HepG2 (cell line): ENCODE data around the gene TSHZ1. TPM values are rescaled to one million over a fixed set of nuclear protein-coding genes. Genes with fewer than 3 reads are reported as not detected.

Source experiments
- ATAC-seq: fragments of 200-7000 bp; cut with Tn5 transposase; 3 replicates; pipeline ENCODE4 v1.9.1; 2020; ENCODE audit warnings: mild to moderate bottlenecking, moderate library complexity
- BruUV-seq: library from RNA; stranded (reverse); fragments of 400-500 nt; replicated peaks from 2 replicates; lab custom pipeline; 2021; lab: Mats Ljungman, UMichigan
- CTCF ChIA-PET: fragments of 300-600 bp; formaldehyde crosslinking; extraction: SDS; loops from one replicate; lab custom pipeline; 2021; ENCODE audit warnings: low total read pairs, inconsistent platforms, low intra/inter-chr PET ratio; lab: Yijun Ruan, JAX
- POLR2A ChIA-PET: fragments of 350-600 bp; sonication (Branson Sonifier 250); formaldehyde crosslinking; loops from one replicate; lab custom pipeline; 2020; ENCODE audit warnings: antibody characterized with exemption, inconsistent platforms; lab: Yijun Ruan, JAX
- DNase-seq: peaks from one replicate; pipeline ENCODE4 v3.0.0-alpha.2; 2015; ENCODE audit warnings: low spot score
- FAIRE-seq: peaks from 3 replicates; lab custom pipeline; 2011; peaks lifted over from hg19 to GRCh38; lab: Jason Lieb, UNC
- H2AFZ ChIP-seq: one replicate; pipeline ENCODE4 v1.6.1; 2011; ENCODE audit warnings: low read length, inconsistent platforms
- H3K27ac ChIP-seq: fragments of 300-600 bp; 3 replicates; pipeline ENCODE4 v1.8.0; 2011; ENCODE audit warnings: mixed run types, mild to moderate bottlenecking, mixed read lengths, low read length, inconsistent platforms; ENCODE audit not compliant: insufficient read depth; ENCODE audit errors: extremely low read length
- H3K27me3 ChIP-seq, 2 experiments: fragments of 200-600 bp in 1 of 2; 2 replicates in 1 of 2; 3 replicates in 1 of 2; pipeline versions ENCODE4 v1.6.0 to v1.8.0; 2011; ENCODE audit warnings: low read length in 2 of 2, mild to moderate bottlenecking in 2 of 2, moderate library complexity in 2 of 2, inconsistent platforms in 1 of 2; ENCODE audit not compliant: insufficient read depth in 2 of 2, control insufficient read depth in 1 of 2
- H3K36me3 ChIP-seq, 2 experiments: fragments of 200-600 bp in 1 of 2; replicated peaks in 1 of 2; 2 replicates in 1 of 2; 3 replicates in 1 of 2; pipeline versions ENCODE4 v1.5.1 to v1.8.0; 2011; ENCODE audit warnings: low read length in 2 of 2, inconsistent platforms in 1 of 2; ENCODE audit not compliant: insufficient read depth in 2 of 2, control insufficient read depth in 1 of 2
- H3K4me1 ChIP-seq: 2 replicates; pipeline ENCODE4 v1.5.1; 2012; ENCODE audit warnings: low read length, inconsistent platforms; ENCODE audit not compliant: insufficient read depth
- H3K4me2 ChIP-seq: 2 replicates; pipeline ENCODE4 v1.6.0; 2011; ENCODE audit warnings: low read depth, low read length, inconsistent platforms
- H3K4me3 ChIP-seq, 3 experiments: fragments of 200-600 bp in 1 of 3; sonication (generic), shearing (Covaris generic) in 1 of 3; replicated peaks in 1 of 3; 2 replicates each; pipeline ENCODE4 v1.5.1; 2011 to 2016; ENCODE audit warnings: low read length in 3 of 3, inconsistent platforms in 2 of 3, low read depth in 2 of 3, mild to moderate bottlenecking in 2 of 3, control low read depth in 1 of 3, mixed read lengths in 1 of 3; ENCODE audit not compliant: insufficient read depth in 1 of 3
- H3K79me2 ChIP-seq: one replicate; pipeline ENCODE4 v1.6.1; 2011; ENCODE audit warnings: low read length, inconsistent platforms; ENCODE audit not compliant: insufficient read depth
- H3K9ac ChIP-seq: 2 replicates; pipeline ENCODE4 v1.6.0; 2011; ENCODE audit warnings: mild to moderate bottlenecking, low read depth, low read length, inconsistent platforms; ENCODE audit not compliant: insufficient read depth
- H3K9me3 ChIP-seq: 2 replicates; pipeline ENCODE4 v1.5.1; 2012; ENCODE audit warnings: mild to moderate bottlenecking, low read length
- H4K20me1 ChIP-seq: 2 replicates; pipeline ENCODE4 v1.6.0; 2011; ENCODE audit warnings: inconsistent platforms, mild to moderate bottlenecking, low read length, moderate library complexity; ENCODE audit not compliant: insufficient read depth
- CAMTA2 ChIP-seq: sonication (generic); formaldehyde crosslinking; IDR thresholded peaks from 2 replicates; pipeline ENCODE4 v1.4.0; 2020; ENCODE audit warnings: mild to moderate bottlenecking, missing genetic modification reagents, borderline replicate concordance
- GABPB1 ChIP-seq: IDR thresholded peaks from 2 replicates; pipeline ENCODE4 v1.6.1; 2016; ENCODE audit warnings: mild to moderate bottlenecking, missing genetic modification reagents, moderate library complexity, missing compliant biosample characterization
- IRF1 ChIP-seq: sonication (generic); formaldehyde crosslinking; IDR thresholded peaks from 2 replicates; pipeline ENCODE4 v1.4.0; 2020; ENCODE audit warnings: low read depth, mild to moderate bottlenecking, missing genetic modification reagents
- LBX2 ChIP-seq: sonication (generic); formaldehyde crosslinking; IDR thresholded peaks from 2 replicates; pipeline ENCODE4 v1.5.0; 2020; ENCODE audit warnings: missing genetic modification reagents, mild to moderate bottlenecking, borderline replicate concordance
- MYC ChIP-seq: sonication (generic); formaldehyde crosslinking; IDR thresholded peaks from 2 replicates; pipeline ENCODE4 v1.9.0; 2021; ENCODE audit warnings: missing genetic modification reagents, borderline replicate concordance
- SOX6 ChIP-seq, 2 experiments: fragments of 450-650 bp in 1 of 2; sonication (generic) in 1 of 2; formaldehyde crosslinking in 1 of 2; IDR thresholded peaks; 2 replicates each; pipeline versions ENCODE4 v1.4.0 to v1.6.1; 2017 to 2020; ENCODE audit warnings: antibody characterized with exemption in 1 of 2, mild to moderate bottlenecking in 1 of 2, missing genetic modification reagents in 1 of 2
- TOE1 ChIP-seq: sonication (generic); formaldehyde crosslinking; IDR thresholded peaks from 2 replicates; pipeline ENCODE4 v1.4.0; 2020; ENCODE audit warnings: mild to moderate bottlenecking, missing genetic modification reagents
- ZNF318 ChIP-seq: sonication (generic); formaldehyde crosslinking; IDR thresholded peaks from 2 replicates; pipeline ENCODE4 v1.4.0; 2020; ENCODE audit warnings: mild to moderate bottlenecking, missing genetic modification reagents
- ZNF543 ChIP-seq: sonication (generic); formaldehyde crosslinking; IDR thresholded peaks from 2 replicates; pipeline ENCODE4 v1.4.0; 2020; ENCODE audit warnings: mild to moderate bottlenecking, missing genetic modification reagents
- ZNF616 ChIP-seq: sonication (generic); formaldehyde crosslinking; IDR thresholded peaks from 2 replicates; pipeline ENCODE4 v1.5.0; 2020; ENCODE audit warnings: low read depth, mild to moderate bottlenecking, missing genetic modification reagents
- ZNF775 ChIP-seq: sonication (generic); formaldehyde crosslinking; IDR thresholded peaks from 2 replicates; pipeline ENCODE4 v1.4.0; 2020; ENCODE audit warnings: missing genetic modification reagents, mild to moderate bottlenecking, moderate library complexity, borderline replicate concordance
- WGBS: methylation state at CpG from one replicate; pipeline ENCODE4 v1.1.6; 2017; ENCODE audit warnings: low lambda C conversion rate; 5-methylcytosine and 5-hydroxymethylcytosine counted together
- in situ Hi-C: cut with HindIII; loops from 2 replicates; pipeline ENCODE4 v1.10.0; 2017; ENCODE audit warnings: low pct_unique_long_range_greater_than_20kb; ENCODE audit not compliant: extremely low pct_ligation_motif_present
- intact Hi-C: fragments of 100-400 bp; cut with micrococcal nuclease; formaldehyde crosslinking; loops from one replicate; pipeline ENCODE4 v1.10.0; 2022; ENCODE audit not compliant: unreplicated experiment
- polyA plus RNA-seq, 8 experiments: library from polyadenylated mRNA; depleted of rRNA in 3 of 8; stranded (reverse) in 7 of 8; unstranded in 1 of 8; fragments of >200 nt; fragmentation: Illumina TruSeq in 4 of 8; extraction: Trizol in 4 of 8; gene quantifications; 2 replicates each; pipeline versions ENCODE4 v1.2.1 to v1.2.3, GENCODE V29; 2011 to 2016; ENCODE audit warnings: low read depth in 4 of 8, missing spikeins in 1 of 8, mixed read lengths in 1 of 8; ENCODE audit not compliant: insufficient read depth in 1 of 8
- total RNA-seq, 5 experiments: library from RNA; depleted of rRNA; stranded (reverse); fragments of >200 nt; fragmentation: Illumina TruSeq; extraction: Trizol; gene quantifications; 2 replicates each; pipeline ENCODE4 v1.2.3, GENCODE V29; 2016; ENCODE audit warnings: low read depth in 1 of 5
- TF ChIP-seq, protein P1 (sequence below): sonication (generic); formaldehyde crosslinking; IDR thresholded peaks from 2 replicates; pipeline ENCODE4 v1.4.0; 2020; ENCODE audit warnings: mild to moderate bottlenecking, missing genetic modification reagents, borderline replicate concordance

The TSHZ1 gene
- total and polyA plus RNA-seq, 2 of the 13 experiments (the other 11 are each of a cell fraction or from before 2014, with no cell fraction given): 2.5 to 2.7 TPM

DNA sequence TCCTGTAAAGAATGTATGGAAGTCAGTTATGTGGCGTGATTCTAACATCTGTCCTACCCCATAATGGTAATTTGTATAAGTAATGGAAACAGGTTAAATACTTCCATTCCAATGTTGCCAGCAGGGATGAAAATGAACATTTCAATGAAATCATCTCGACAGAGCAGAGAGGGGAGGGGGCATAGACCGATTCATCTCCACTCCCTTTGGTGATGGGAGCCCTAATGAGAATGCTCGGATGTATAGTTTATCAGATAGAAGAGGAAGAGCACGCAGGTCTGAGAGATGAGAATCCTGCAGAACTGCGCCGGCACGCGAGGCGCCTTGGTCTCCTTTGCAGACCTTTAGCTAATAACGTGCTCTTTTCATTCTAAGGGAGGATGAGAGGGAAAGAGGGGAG is 61.4 kb downstream of the TSHZ1 start:
- H3K9ac ChIP-seq: no peak overlapping the region
- intact Hi-C loops (no loop called here), in situ Hi-C loops (no loop called here)
- WGBS: 96% methylated on average over 11 of the region's 11 CpGs
- no peaks in the 10 kb centered on the region for H3K9me3 ChIP-seq
- H3K4me1 ChIP-seq: no peaks in the 10 kb centered on the region
- no peaks in the 10 kb centered on the region for H3K79me2 ChIP-seq
- ChIA-PET CTCF (no interaction called here), POLR2A (no interaction called here)
- no peaks in the 10 kb centered on the region for H3K27me3 ChIP-seq
- H3K4me3 ChIP-seq: no peak overlapping the region
- H3K36me3 ChIP-seq: no peaks in the 10 kb centered on the region
- H4K20me1 ChIP-seq: 0 out of 2 replicates have a peak, but pooled peaks cover 2% of the 10 kb centered on the region
- FAIRE-seq (no peak), DNase-seq (no peak), ATAC-seq (no peak)
- H3K4me2 ChIP-seq: no peak overlapping the region
- no peak overlapping the region for H2AFZ ChIP-seq
- no TSS peak for BruUV-seq
- no peak overlapping the region for H3K27ac ChIP-seq
- TF ChIP-seq ZNF616 (CRISPR knock-in tag) (no peak), GABPB1 (CRISPR knock-in tag) (no peak), MYC (CRISPR knock-in tag) (no peak), IRF1 (CRISPR knock-in tag) (no peak), ZNF543 (no peak), LBX2 (CRISPR knock-in tag) (no peak), SOX6 (IDR thresholded peaks at IDR 0.05) (no peak), SOX6 (CRISPR knock-in tag; IDR thresholded peaks at IDR 0.05) (no peak), CAMTA2 (CRISPR knock-in tag) (no peak), TOE1 (CRISPR knock-in tag) (no peak), ZNF318 (CRISPR knock-in tag) (no peak), ZNF775 (no peak)
- TF ChIP-seq, protein P1, sequence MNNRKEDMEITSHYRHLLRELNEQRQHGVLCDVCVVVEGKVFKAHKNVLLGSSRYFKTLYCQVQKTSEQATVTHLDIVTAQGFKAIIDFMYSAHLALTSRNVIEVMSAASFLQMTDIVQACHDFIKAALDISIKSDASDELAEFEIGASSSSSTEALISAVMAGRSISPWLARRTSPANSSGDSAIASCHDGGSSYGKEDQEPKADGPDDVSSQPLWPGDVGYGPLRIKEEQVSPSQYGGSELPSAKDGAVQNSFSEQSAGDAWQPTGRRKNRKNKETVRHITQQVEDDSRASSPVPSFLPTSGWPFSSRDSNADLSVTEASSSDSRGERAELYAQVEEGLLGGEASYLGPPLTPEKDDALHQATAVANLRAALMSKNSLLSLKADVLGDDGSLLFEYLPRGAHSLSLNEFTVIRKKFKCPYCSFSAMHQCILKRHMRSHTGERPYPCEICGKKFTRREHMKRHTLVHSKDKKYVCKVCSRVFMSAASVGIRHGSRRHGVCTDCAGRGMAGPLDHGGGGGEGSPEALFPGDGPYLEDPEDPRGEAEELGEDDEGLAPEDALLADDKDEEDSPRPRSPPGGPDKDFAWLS (CRISPR knock-in tag): no peak
